ENCODE data around the gene RNASE11. TPM values are rescaled to one million over a fixed set of nuclear protein-coding genes. Genes with fewer than 3 reads are reported as not detected.
"Not testable (repeated sequence)": the region's sequence is repeated elsewhere in the genome, so short reads cannot be mapped to it uniquely, and the experiment has no call there.

RNASE11 gene
- total RNA-seq, 1 experiment from 2014 or later: 0.17 TPM

- DNase-seq (ENCODE audit: low read depth): no peak
These were observed 7.6 kb downstream of the RNASE11 start for GRCh38 chr14:20580242-20580641.

- DNase-seq (ENCODE audit: low read depth): no peak
These were observed 8.9 kb downstream of the RNASE11 start for GRCh38 chr14:20578784-20579502.

- no peak for DNase-seq (ENCODE audit: low read depth)
These were observed 9.5 kb downstream of the RNASE11 start for GRCh38 chr14:20578325-20578724.

GRCh38 chr14:20572382-20572990 lies 15.3 kb downstream of the RNASE11 start:
- not testable (repeated sequence) for DNase-seq (ENCODE audit: low read depth)

GRCh38 chr14:20570720-20571119 lies 17.1 kb downstream of the RNASE11 start:
- not testable (repeated sequence) for DNase-seq (ENCODE audit: low read depth)

- not testable (repeated sequence) for DNase-seq (ENCODE audit: low read depth)
These were observed 17.9 kb downstream of the RNASE11 start for GRCh38 chr14:20569865-20570264.

GRCh38 chr14:20569066-20569465 lies 18.7 kb downstream of the RNASE11 start:
- no peak for DNase-seq (ENCODE audit: low read depth)

GRCh38 chr14:20568393-20568792 lies 19.4 kb downstream of the RNASE11 start:
- no peak for DNase-seq (ENCODE audit: low read depth)

- not testable (repeated sequence) for DNase-seq (ENCODE audit: low read depth)
These were observed 20.6 kb downstream of the RNASE11 start for GRCh38 chr14:20567199-20567598.

- DNase-seq (ENCODE audit: low read depth): peak; percentile 79
These were observed 23.3 kb downstream of the RNASE11 start for GRCh38 chr14:20564501-20564997.

GRCh38 chr14:20563971-20564370 lies 23.8 kb downstream of the RNASE11 start:
- DNase-seq (ENCODE audit: low read depth): no peak

GRCh38 chr14:20560961-20561360 lies 26.8 kb downstream of the RNASE11 start, which contains the start of gene RNASE9:
TSS of gene RNASE9 (minus strand) at chr14:20561047.
- no peak for DNase-seq (ENCODE audit: low read depth)

GRCh38 chr14:20559461-20559904 lies 28.3 kb downstream of the RNASE11 start:
- no peak for DNase-seq (ENCODE audit: low read depth)

- no peak for DNase-seq (ENCODE audit: low read depth)
These were observed 30.6 kb downstream of the RNASE11 start for GRCh38 chr14:20557212-20557542.

- DNase-seq (ENCODE audit: low read depth): no peak
These were observed 31.1 kb downstream of the RNASE11 start for GRCh38 chr14:20556500-20557211.

GRCh38 chr14:20555845-20556244 lies 32.0 kb downstream of the RNASE11 start:
- no peak for DNase-seq (ENCODE audit: low read depth)

GRCh38 chr14:20553024-20553423 lies 34.8 kb downstream of the RNASE11 start:
- no peak for DNase-seq (ENCODE audit: low read depth)

- no peak for DNase-seq (ENCODE audit: low read depth)
These were observed 36.2 kb downstream of the RNASE11 start for GRCh38 chr14:20551606-20552005.

GRCh38 chr14:20550926-20551325 lies 36.9 kb downstream of the RNASE11 start:
- no peak for DNase-seq (ENCODE audit: low read depth)

- no peak for DNase-seq (ENCODE audit: low read depth)
These were observed 39.2 kb downstream of the RNASE11 start for GRCh38 chr14:20548414-20549158.

- no peak for DNase-seq (ENCODE audit: low read depth)
These were observed 40.9 kb downstream of the RNASE11 start for GRCh38 chr14:20546877-20547276.

GRCh38 chr14:20539906-20540305 lies 47.9 kb downstream of the RNASE11 start:
- no peak for DNase-seq (ENCODE audit: low read depth)
